Transverse colon (tissue), 4 donors: ENCODE measurements around the gene BMP7.

Experiments used
- EP300 ChIP-seq: sonication (generic); formaldehyde crosslinking; IDR thresholded peaks from one replicate; pipeline ENCODE4 v1.6.1; 2017; ENCODE audit warnings: antibody characterized with exemption, low read depth
- POLR2A ChIP-seq: fragments of 450-650 bp; IDR thresholded peaks from one replicate; pipeline ENCODE4 v1.6.1; 2016; ENCODE audit warnings: antibody characterized with exemption, mild to moderate bottlenecking, moderate library complexity
- POLR2AphosphoS5 ChIP-seq, 3 donors: sonication (generic); formaldehyde crosslinking; IDR thresholded peaks; one replicate each; pipeline ENCODE4 v1.6.1; 2016; ENCODE audit warnings: antibody characterized with exemption in 3 of 3
- TF ChIP-seq, protein P1 (sequence below), 5 experiments: fragments of 200-600 bp in 3 of 5; fragments of 450-650 bp in 2 of 5; sonication (generic) in 3 of 5; IDR thresholded peaks; 1 replicate in 2 of 5; 2 replicates in 3 of 5; pipeline ENCODE4 v1.5.1; 2016 to 2017; ENCODE audit warnings: antibody characterized with exemption in 5 of 5, inconsistent platforms in 3 of 5, mild to moderate bottlenecking in 2 of 5, moderate library complexity in 1 of 5

DNA sequence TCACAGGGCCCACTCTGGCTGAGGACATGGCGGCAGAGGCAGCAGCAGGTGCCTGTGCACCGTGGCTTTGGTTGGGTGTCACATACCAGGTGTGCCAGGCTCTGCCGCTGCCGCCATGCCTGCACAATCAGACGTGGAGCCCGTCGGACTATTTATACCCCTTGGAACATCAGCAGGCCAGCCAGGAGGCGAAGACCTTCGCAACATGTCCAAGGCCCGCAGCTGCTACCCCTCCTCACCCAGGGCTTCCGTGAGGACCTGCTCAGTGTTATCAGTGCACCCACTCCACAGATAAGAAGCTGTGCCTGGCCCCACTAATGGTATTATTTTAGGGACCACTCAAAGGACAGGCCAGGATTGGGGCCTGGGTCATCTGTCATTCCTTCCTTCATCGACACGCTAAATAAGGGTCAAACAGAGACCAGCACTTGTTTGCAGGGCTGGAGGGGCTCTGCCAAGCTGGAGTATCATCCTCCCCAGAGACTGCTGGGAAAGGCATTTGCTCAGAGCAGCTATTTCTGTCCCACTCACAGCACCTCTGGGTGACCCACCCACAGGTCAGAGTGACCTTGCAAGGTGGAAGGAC, 109.2 kb downstream of the BMP7 start:
- TF ChIP-seq POLR2A (no peak), POLR2AphosphoS5 (IDR thresholded peaks at IDR 0.05) (no peak), EP300 (no peak)
- TF ChIP-seq, protein P1, sequence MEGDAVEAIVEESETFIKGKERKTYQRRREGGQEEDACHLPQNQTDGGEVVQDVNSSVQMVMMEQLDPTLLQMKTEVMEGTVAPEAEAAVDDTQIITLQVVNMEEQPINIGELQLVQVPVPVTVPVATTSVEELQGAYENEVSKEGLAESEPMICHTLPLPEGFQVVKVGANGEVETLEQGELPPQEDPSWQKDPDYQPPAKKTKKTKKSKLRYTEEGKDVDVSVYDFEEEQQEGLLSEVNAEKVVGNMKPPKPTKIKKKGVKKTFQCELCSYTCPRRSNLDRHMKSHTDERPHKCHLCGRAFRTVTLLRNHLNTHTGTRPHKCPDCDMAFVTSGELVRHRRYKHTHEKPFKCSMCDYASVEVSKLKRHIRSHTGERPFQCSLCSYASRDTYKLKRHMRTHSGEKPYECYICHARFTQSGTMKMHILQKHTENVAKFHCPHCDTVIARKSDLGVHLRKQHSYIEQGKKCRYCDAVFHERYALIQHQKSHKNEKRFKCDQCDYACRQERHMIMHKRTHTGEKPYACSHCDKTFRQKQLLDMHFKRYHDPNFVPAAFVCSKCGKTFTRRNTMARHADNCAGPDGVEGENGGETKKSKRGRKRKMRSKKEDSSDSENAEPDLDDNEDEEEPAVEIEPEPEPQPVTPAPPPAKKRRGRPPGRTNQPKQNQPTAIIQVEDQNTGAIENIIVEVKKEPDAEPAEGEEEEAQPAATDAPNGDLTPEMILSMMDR (IDR thresholded peaks at IDR 0.05): no peak
